ENCODE measurements around the gene RAD51B.
"Not testable (repeated sequence)": the region's sequence is repeated elsewhere in the genome, so short reads cannot be mapped to it uniquely, and the experiment has no call there.

Gene RAD51B

DNA sequence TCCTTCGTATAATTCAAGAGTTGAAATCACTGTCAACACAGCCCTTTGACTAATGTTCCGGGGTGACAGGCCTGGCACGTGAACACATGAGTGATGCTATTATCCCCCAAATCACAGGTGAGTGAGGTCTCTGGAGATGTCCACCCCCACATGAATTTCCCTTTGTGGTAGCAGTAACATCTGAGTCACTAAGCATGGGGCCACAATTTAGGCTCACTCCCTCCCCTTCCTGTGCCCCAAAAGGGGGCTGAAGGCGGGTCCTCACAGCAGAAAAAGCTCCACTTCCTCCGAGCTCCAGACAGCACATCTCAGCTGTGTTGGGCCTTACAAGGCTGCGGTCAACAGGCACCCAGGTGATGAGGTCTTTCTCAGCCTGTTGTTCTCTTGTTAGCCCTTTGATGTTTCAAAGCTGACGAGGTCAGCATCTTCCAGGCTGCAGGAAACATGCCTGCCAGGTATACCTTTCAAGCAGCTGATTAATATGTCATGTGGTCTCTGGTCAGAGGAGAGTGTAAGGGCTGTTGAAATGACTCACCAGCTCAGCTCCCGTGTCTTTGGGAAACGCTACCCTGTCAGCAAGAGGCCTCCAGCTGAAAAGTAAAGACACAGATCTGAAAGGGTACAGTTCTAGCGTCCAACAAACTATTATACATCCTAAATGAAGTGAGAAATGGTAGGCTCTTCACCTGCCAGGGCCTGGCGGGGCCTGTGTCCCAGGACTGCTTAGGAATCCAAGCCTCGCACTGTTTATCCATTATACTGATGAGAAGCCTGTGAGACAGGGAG is 866.0 kb downstream of the RAD51B start:
- FAIRE-seq: no peak

GRCh38 chr14:68686205-68686465 is 866.6 kb downstream of the RAD51B start:
- no peak for FAIRE-seq

DNA sequence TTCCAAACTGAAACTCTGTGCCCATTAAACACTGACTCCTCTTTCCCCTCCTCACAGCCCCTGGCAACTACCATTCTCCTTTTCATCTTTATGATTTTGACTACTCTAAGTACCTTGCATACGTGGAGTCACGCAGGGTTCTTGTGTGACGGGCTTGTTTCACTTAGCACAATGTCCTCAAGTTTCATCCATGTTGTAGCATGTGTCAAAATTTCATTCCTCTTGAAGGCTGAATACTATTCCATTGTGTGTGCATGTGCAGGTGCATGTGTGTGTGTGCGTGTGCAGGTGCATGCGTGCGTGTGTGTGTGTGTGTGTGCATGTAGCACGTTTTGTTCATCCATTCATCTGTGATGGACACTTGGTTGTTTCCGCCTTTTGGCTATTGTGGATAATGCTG is 867.1 kb downstream of the RAD51B start:
- no peak for FAIRE-seq

- FAIRE-seq: no peak
Observed at GRCh38 chr14:68687746-68688145, 868.2 kb downstream of the RAD51B start.

DNA sequence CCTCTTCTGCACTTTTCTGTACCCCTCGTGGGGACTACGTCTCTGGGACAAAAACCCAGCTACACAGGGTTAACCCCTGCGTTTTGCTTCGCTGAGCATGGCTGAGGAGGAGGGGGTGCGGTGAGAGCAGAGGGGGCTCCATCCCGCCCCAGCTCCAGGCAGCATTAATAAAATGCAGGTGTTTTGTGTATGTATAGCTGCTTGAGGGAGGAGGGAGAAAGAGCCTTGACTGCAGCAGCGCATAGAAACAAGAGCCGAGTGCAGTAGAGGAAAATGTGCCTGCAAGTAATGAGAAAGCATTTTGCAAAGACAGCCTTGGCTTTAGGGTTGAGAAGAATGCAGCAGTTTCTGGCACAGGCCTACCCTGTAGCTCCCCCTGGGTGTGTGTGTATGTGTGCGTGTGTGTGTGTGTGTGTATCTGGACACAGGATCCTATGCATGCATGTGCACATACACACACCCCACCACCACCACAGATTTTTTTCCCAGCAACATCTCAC is 869.3 kb downstream of the RAD51B start:
- no peak for FAIRE-seq

DNA sequence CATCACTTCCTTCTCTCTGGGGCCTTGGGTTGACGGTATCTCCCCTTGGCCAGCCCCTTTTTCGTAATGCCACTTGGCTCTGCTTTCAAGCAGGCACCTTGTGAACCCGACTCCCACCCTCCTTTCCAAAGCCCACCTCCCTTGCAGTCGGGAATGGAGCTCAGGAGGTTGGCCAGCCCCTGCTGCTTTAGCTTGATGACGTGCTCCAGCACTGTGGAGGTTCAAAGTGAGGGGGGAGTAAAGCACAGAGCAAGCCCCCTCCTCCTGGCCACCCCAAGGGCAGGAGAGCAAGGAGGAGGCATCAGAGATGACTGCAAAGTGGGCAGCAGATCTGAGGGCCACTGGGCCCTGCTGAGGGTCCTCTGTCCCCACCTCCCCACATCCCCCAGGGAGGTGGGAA is 869.9 kb downstream of the RAD51B start:
- no peak for FAIRE-seq

GRCh38 chr14:68690089-68690958 is 870.7 kb downstream of the RAD51B start:
- FAIRE-seq: no peak

- FAIRE-seq: no peak
Observed at GRCh38 chr14:68691031-68691791, 871.6 kb downstream of the RAD51B start.

- no peak for FAIRE-seq
Observed at GRCh38 chr14:68691792-68692118, 872.2 kb downstream of the RAD51B start.

GRCh38 chr14:68692216-68692615 is 872.6 kb downstream of the RAD51B start:
- FAIRE-seq: no peak

- no peak for FAIRE-seq
Observed at GRCh38 chr14:68692916-68693771, 873.6 kb downstream of the RAD51B start.

DNA sequence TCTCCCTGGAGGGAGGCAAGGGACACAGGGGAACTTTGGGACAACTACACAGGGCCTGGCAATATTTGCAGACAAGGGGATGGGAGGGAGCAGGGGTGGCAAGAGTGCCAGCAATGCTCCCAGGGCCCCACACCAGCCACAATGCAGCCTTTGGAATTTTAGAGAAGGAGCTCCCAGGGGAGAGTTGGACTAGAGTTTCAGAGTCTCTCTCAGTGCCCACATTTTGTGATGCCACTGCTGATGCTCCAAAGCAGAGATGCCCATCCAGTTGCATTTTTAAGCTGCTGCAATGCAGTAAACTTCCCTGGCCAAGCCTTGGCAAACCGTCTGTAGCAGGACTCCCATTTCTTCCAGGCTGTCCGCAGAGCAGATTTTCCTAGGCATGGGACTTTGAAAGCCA is 874.3 kb downstream of the RAD51B start:
- no peak for FAIRE-seq

- no peak for FAIRE-seq
Observed at GRCh38 chr14:68694516-68695235, 875.1 kb downstream of the RAD51B start.

- no peak for FAIRE-seq
Observed at GRCh38 chr14:68695326-68695768, 875.8 kb downstream of the RAD51B start.

DNA sequence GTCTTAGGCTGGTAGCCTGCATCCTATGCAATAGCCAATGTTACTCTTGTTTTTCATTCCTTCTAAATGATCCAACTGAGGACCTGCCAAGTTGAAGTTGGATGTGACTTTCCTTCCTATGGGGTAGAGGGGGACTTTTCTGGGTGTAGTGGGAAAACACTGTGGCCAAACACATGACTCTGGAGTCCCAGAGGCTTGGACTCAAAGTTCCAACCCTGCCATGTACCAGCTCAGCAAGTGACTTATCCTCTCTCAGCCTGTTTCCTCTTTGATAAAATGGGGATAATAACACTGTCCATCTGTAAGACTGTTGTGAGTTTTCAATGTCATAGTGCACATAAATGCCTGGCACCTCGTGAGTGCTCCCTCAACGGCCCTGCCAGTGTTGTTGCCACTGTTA is 876.3 kb downstream of the RAD51B start:
- FAIRE-seq: no peak

GRCh38 chr14:68696266-68696665 is 876.7 kb downstream of the RAD51B start:
- FAIRE-seq: no peak

DNA sequence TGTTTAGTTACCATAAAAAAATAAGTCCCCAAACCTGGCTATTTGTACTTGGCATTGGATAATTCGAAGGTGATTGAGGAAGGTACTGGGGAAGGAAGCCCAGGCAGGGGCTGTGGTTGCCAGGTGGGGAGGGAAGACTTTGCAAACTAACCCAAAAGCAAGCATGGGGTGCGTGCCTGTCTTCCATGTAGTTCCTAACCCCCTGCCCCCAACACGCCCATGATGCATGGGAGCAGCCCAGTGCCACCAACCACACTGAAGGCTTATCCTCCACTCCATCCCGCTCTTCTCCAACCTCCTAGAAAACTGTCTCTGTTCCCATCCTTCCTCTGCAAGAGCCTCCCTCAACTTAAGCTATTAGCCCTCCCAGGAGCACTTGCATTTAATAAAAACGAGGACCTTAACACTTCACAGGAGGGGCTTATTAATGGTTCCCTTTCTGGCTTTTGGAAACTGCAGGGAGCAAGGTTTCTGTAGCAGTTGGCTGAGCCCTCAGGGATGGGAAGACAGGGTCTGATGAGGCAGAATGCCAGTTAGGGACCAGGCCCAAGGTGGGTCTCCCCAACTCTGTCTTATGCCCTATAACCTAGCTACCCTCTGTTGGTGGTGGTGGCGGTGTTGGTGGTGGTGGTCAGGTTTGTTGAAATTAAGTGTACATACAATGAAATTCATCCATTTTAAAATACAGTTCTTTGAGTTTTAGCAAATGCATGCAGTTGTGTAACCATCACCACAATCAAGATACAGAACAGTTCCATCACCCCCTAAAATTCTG is 877.3 kb downstream of the RAD51B start:
- FAIRE-seq: no peak

- not testable (repeated sequence) for FAIRE-seq
Observed at GRCh38 chr14:68698773-68699172, 879.2 kb downstream of the RAD51B start.

GRCh38 chr14:68701001-68701741 is 881.6 kb downstream of the RAD51B start:
- FAIRE-seq: no peak

- no peak for FAIRE-seq
Observed at GRCh38 chr14:68702135-68702534, 882.6 kb downstream of the RAD51B start.

Data from TTC549 (cell line).